Measurements from ENCODE around the gene IL5. TPM values are rescaled to one million over a fixed set of nuclear protein-coding genes. Genes with fewer than 3 reads are reported as not detected.

IL5 gene
- total and polyA plus RNA-seq, 2 of the 13 experiments (the other 11 are each of a cell fraction or from before 2014, with no cell fraction given) = not detected

GRCh38 chr5:132496631-132497487 is 46.5 kb downstream of the IL5 start (continued):
- TF ChIP-seq AFF4 (CRISPR knock-in tag; IDR thresholded peaks at IDR 0.05) = 0 out of 2 replicates have a peak, but pooled peaks have one; percentile 35
- TF ChIP-seq ZBTB4 (CRISPR knock-in tag; IDR thresholded peaks at IDR 0.05; ENCODE audit: borderline replicate concordance) = no peak
- TF ChIP-seq ZNF501 (CRISPR knock-in tag; IDR thresholded peaks at IDR 0.05) = peak; percentile 51; the same call in 1 of the 2 replicates
- TF ChIP-seq ZNF496 (CRISPR knock-in tag; IDR thresholded peaks at IDR 0.05; ENCODE audit: insufficient replicate concordance) = no peak
- 0 out of 2 replicates have a peak, but pooled peaks have one; percentile 16 for TF ChIP-seq ZBTB7B (CRISPR knock-in tag; IDR thresholded peaks at IDR 0.05)
- TF ChIP-seq ZNF136 (CRISPR knock-in tag; IDR thresholded peaks at IDR 0.05; ENCODE audit: low read depth) = no peak
- peak; percentile 27; the same call in 1 of the 2 replicates for TF ChIP-seq MIXL1 (CRISPR knock-in tag; IDR thresholded peaks at IDR 0.05)
- TF ChIP-seq NFYB (CRISPR knock-in tag; IDR thresholded peaks at IDR 0.05) = no peak
- TF ChIP-seq BATF2 (CRISPR knock-in tag; IDR thresholded peaks at IDR 0.05) = peak; percentile 55; the same call in 1 of the 2 replicates
- peak; percentile 45; the same call in 1 of the 2 replicates for TF ChIP-seq POLR2AphosphoS5 (IDR thresholded peaks at IDR 0.05; ENCODE audit: low read depth, low read length)
- TF ChIP-seq SIX1 (CRISPR knock-in tag; IDR thresholded peaks at IDR 0.05; ENCODE audit: borderline replicate concordance) = no peak
- TF ChIP-seq ZNF83 (CRISPR knock-in tag; IDR thresholded peaks at IDR 0.05; ENCODE audit: borderline replicate concordance) = no peak
- TF ChIP-seq ETV6 (CRISPR knock-in tag; conservative IDR thresholded peaks at IDR 0.05) = 0 out of 2 replicates have a peak, but pooled peaks have one; percentile 17
- no peak for TF ChIP-seq SRSF4 (IDR thresholded peaks at IDR 0.05; ENCODE audit: low read depth, low read length, poor library complexity, severe bottlenecking)
- no peak for TF ChIP-seq MBD4 (IDR thresholded peaks at IDR 0.05; ENCODE audit: borderline replicate concordance, low read length)
- TF ChIP-seq ADNP (CRISPR knock-in tag; IDR thresholded peaks at IDR 0.05) = 0 out of 2 replicates have a peak, but pooled peaks have one; percentile 0
- no peak for TF ChIP-seq ZNF850 (CRISPR knock-in tag; conservative IDR thresholded peaks at IDR 0.05)
- TF ChIP-seq ZSCAN29 (CRISPR knock-in tag; conservative IDR thresholded peaks at IDR 0.05) = peak; percentile 46; the same call in 1 of the 2 replicates
- 0 out of 2 replicates have a peak, but pooled peaks have one; percentile 30 for TF ChIP-seq POGK (CRISPR knock-in tag; conservative IDR thresholded peaks at IDR 0.05)

Measured in HepG2 (cell line).